HepG2 (cell line): ENCODE results near the gene FGF21. TPM values are rescaled to one million over a fixed set of nuclear protein-coding genes. Genes with fewer than 3 reads are reported as not detected.

Experiments used
- AHDC1 ChIP-seq: sonication (generic); formaldehyde crosslinking; IDR thresholded peaks from 2 replicates; pipeline ENCODE4 v1.5.1; 2020; ENCODE audit warnings: mild to moderate bottlenecking, missing genetic modification reagents, borderline replicate concordance
- EP300 ChIP-seq, 3 experiments: sonication (generic) in 1 of 3; formaldehyde crosslinking in 1 of 3; IDR thresholded peaks; 2 replicates each; pipeline versions ENCODE4 v1.5.1 to v1.6.1; 2011 to 2020; ENCODE audit warnings: low read depth in 2 of 3, low read length in 2 of 3, borderline replicate concordance in 1 of 3, improper control_type of control experiment in 1 of 3, mild to moderate bottlenecking in 1 of 3, missing genetic modification reagents in 1 of 3, moderate library complexity in 1 of 3
- GLMP ChIP-seq: sonication (generic); formaldehyde crosslinking; IDR thresholded peaks from 2 replicates; pipeline ENCODE4 v1.9.0; 2021; ENCODE audit warnings: missing genetic modification reagents, mild to moderate bottlenecking, borderline replicate concordance
- HNRNPUL1 ChIP-seq: fragments of 200-400 bp; formaldehyde crosslinking; IDR thresholded peaks from 2 replicates; pipeline ENCODE4 v1.6.1; 2017; ENCODE audit warnings: low read depth, mild to moderate bottlenecking, low read length, moderate library complexity
- MXD3 ChIP-seq: IDR thresholded peaks from 2 replicates; pipeline ENCODE4 v1.6.1; 2016; ENCODE audit warnings: mild to moderate bottlenecking, missing biosample characterization, missing genetic modification reagents
- NFE2L1 ChIP-seq: sonication (generic); formaldehyde crosslinking; IDR thresholded peaks from 2 replicates; pipeline ENCODE4 v1.4.0; 2020; ENCODE audit warnings: missing genetic modification reagents, mild to moderate bottlenecking, borderline replicate concordance
- NR1H2 ChIP-seq: sonication (generic); formaldehyde crosslinking; IDR thresholded peaks from 2 replicates; pipeline ENCODE4 v1.8.1; 2022; ENCODE audit warnings: low read depth, missing genetic modification reagents, borderline replicate concordance
- PITX1 ChIP-seq: sonication (generic); formaldehyde crosslinking; IDR thresholded peaks from 2 replicates; pipeline ENCODE4 v1.5.1; 2020; ENCODE audit warnings: mild to moderate bottlenecking, missing genetic modification reagents
- PTBP1 ChIP-seq: fragments of 200-400 bp; formaldehyde crosslinking; IDR thresholded peaks from 2 replicates; pipeline ENCODE4 v1.6.1; 2018; ENCODE audit warnings: low read length, low read depth; ENCODE audit not compliant: poor library complexity, severe bottlenecking
- SIN3A ChIP-seq: IDR thresholded peaks from 2 replicates; pipeline ENCODE4 v1.6.1; 2011; ENCODE audit warnings: low read depth, mild to moderate bottlenecking, control low read depth, low read length, borderline replicate concordance
- SRSF4 ChIP-seq: fragments of 200-400 bp; formaldehyde crosslinking; IDR thresholded peaks from one replicate; pipeline ENCODE4 v1.6.1; 2018; ENCODE audit warnings: mild to moderate bottlenecking, low read depth, low read length, moderate library complexity; ENCODE audit not compliant: poor library complexity, severe bottlenecking
- WIZ ChIP-seq: sonication (generic); formaldehyde crosslinking; IDR thresholded peaks from 2 replicates; pipeline ENCODE4 v1.5.1; 2020; ENCODE audit warnings: mild to moderate bottlenecking, missing genetic modification reagents
- ZBTB39 ChIP-seq: sonication (generic); formaldehyde crosslinking; IDR thresholded peaks from 2 replicates; pipeline ENCODE4 v1.5.0; 2020; ENCODE audit warnings: missing genetic modification reagents
- ZFAT ChIP-seq: sonication (generic); formaldehyde crosslinking; conservative IDR thresholded peaks from 2 replicates; pipeline ENCODE4 v1.8.1; 2023; ENCODE audit warnings: missing genetic modification reagents, inconsistent platforms
- ZGPAT ChIP-seq: IDR thresholded peaks from 2 replicates; pipeline ENCODE4 v1.6.1; 2016; ENCODE audit warnings: mild to moderate bottlenecking
- ZNF660 ChIP-seq: sonication (generic); formaldehyde crosslinking; IDR thresholded peaks from 2 replicates; pipeline ENCODE4 v1.5.1; 2020; ENCODE audit warnings: mild to moderate bottlenecking, low read depth, missing genetic modification reagents, borderline replicate concordance
- ZNF816 ChIP-seq: sonication (generic); formaldehyde crosslinking; IDR thresholded peaks from 2 replicates; pipeline ENCODE4 v1.8.0; 2022; ENCODE audit warnings: missing genetic modification reagents, mild to moderate bottlenecking, borderline replicate concordance
- polyA plus RNA-seq, 8 experiments: library from polyadenylated mRNA; depleted of rRNA in 3 of 8; stranded (reverse) in 7 of 8; unstranded in 1 of 8; fragments of >200 nt; fragmentation: Illumina TruSeq in 4 of 8; extraction: Trizol in 4 of 8; gene quantifications; 2 replicates each; pipeline versions ENCODE4 v1.2.1 to v1.2.3, GENCODE V29; 2011 to 2016; ENCODE audit warnings: low read depth in 4 of 8, missing spikeins in 1 of 8, mixed read lengths in 1 of 8; ENCODE audit not compliant: insufficient read depth in 1 of 8
- total RNA-seq, 5 experiments: library from RNA; depleted of rRNA; stranded (reverse); fragments of >200 nt; fragmentation: Illumina TruSeq; extraction: Trizol; gene quantifications; 2 replicates each; pipeline ENCODE4 v1.2.3, GENCODE V29; 2016; ENCODE audit warnings: low read depth in 1 of 5

FGF21 gene
- total and polyA plus RNA-seq, 2 of the 13 experiments (the other 11 are each of a cell fraction or from before 2014, with no cell fraction given): 0.17 TPM; not detected in 1

GRCh38 chr19:48718711-48719231 lies 36.6 kb upstream of the FGF21 start (continued):
- no peak for TF ChIP-seq GLMP (CRISPR knock-in tag)
- no peak for TF ChIP-seq NFE2L1 (CRISPR knock-in tag)
- no peak for TF ChIP-seq NR1H2 (CRISPR knock-in tag)
- TF ChIP-seq ZFAT: no peak
- no peak for TF ChIP-seq HNRNPUL1
- no peak for TF ChIP-seq MXD3 (CRISPR knock-in tag)
- no peak for TF ChIP-seq ZNF816 (CRISPR knock-in tag)
- peak; percentile 75 for TF ChIP-seq PITX1 (CRISPR knock-in tag)
- TF ChIP-seq SIN3A: no peak
- no peak for TF ChIP-seq ZBTB39 (CRISPR knock-in tag)
- no peak for TF ChIP-seq WIZ (CRISPR knock-in tag)
- peak in 1 of 2 experiments; percentile 66; a peak in 1 of 4 replicates for TF ChIP-seq EP300 (IDR thresholded peaks at IDR 0.05; ENCODE audit: low read depth in 2 of 2, low read length in 2 of 2)
- peak; percentile 72 for TF ChIP-seq EP300 (CRISPR knock-in tag; IDR thresholded peaks at IDR 0.05; ENCODE audit: borderline replicate concordance)
- no peak for TF ChIP-seq SRSF4
- TF ChIP-seq AHDC1 (CRISPR knock-in tag): peak; percentile 64; the same call in 1 of the 2 replicates
- TF ChIP-seq PTBP1: no peak
- TF ChIP-seq ZGPAT (CRISPR knock-in tag): peak; percentile 47; the same call in 1 of the 2 replicates
- no peak for TF ChIP-seq ZNF660 (CRISPR knock-in tag)
